GM23338 (cell line): ENCODE results near the gene RMI1.
"Not testable (repeated sequence)": the region's sequence is repeated elsewhere in the genome, so short reads cannot be mapped to it uniquely, and the experiment has no call there.

ENCODE experiments used
- CREB1 ChIP-seq: fragments of 250-450 bp; sonication (Bioruptor Pico); IDR thresholded peaks from 2 replicates; pipeline ENCODE4 v1.5.0; 2020; ENCODE audit warnings: low read depth, mild to moderate bottlenecking, moderate library complexity
- CTCF ChIP-seq, 2 experiments: fragments of 200-600 bp in 1 of 2; sonication (generic) in 1 of 2; conservative IDR thresholded peaks; 2 replicates each; pipeline versions ENCODE4 v1.5.1 to v1.6.1; 2016 to 2017; ENCODE audit warnings: antibody characterized with exemption in 2 of 2, low read depth in 2 of 2, mild to moderate bottlenecking in 2 of 2, moderate library complexity in 1 of 2
- EZH2 ChIP-seq: fragments of 200-600 bp; sonication (generic); IDR thresholded peaks from one replicate; pipeline ENCODE4 v1.8.0; 2017; ENCODE audit warnings: antibody characterized with exemption, mild to moderate bottlenecking, low read depth; ENCODE audit not compliant: unreplicated experiment
- POLR2AphosphoS5 ChIP-seq: IDR thresholded peaks from 2 replicates; pipeline ENCODE4 v1.6.1; 2016; ENCODE audit warnings: antibody characterized with exemption, low read depth

- not testable (repeated sequence) for TF ChIP-seq CTCF (conservative IDR thresholded peaks at IDR 0.05; ENCODE audit: low read depth in 2 of 2); EZH2; POLR2AphosphoS5; CREB1 (CRISPR knock-in tag)
Measured at GRCh38 chr9:84041857-84042256, 61.3 kb downstream of the RMI1 start.
